GM21360 (cell line): ENCODE data around the gene GALM.
"Not testable (repeated sequence)": the region's sequence is repeated elsewhere in the genome, so short reads cannot be mapped to it uniquely, and the experiment has no call there.

Source experiments
- ATAC-seq: cut with Tn5 transposase; IDR thresholded peaks from one replicate; pipeline ENCODE4 v1.9.1; 2021; ENCODE audit warnings: mild to moderate bottlenecking, moderate library complexity; ENCODE audit not compliant: unreplicated experiment

The GALM gene

GRCh38 chr2:38676681-38677080, 10.8 kb downstream of the GALM start:
- ATAC-seq = no peak

- not testable (repeated sequence) for ATAC-seq
These were observed 15.0 kb downstream of the GALM start for GRCh38 chr2:38680868-38681267.

- ATAC-seq = no peak
These were observed 16.2 kb downstream of the GALM start for GRCh38 chr2:38682008-38682575.

GRCh38 chr2:38682620-38683019, 16.7 kb downstream of the GALM start:
- not testable (repeated sequence) for ATAC-seq

GRCh38 chr2:38683766-38684165, 17.9 kb downstream of the GALM start:
- no peak for ATAC-seq

- no peak for ATAC-seq
These were observed 19.3 kb downstream of the GALM start for GRCh38 chr2:38685116-38685735.

GRCh38 chr2:38690499-38691420, 24.8 kb downstream of the GALM start:
- no peak for ATAC-seq

GRCh38 chr2:38691994-38692393, 26.1 kb downstream of the GALM start:
- no peak for ATAC-seq

GRCh38 chr2:38692636-38693318, 26.9 kb downstream of the GALM start:
- ATAC-seq = no peak

- ATAC-seq = no peak
These were observed 31.4 kb downstream of the GALM start for GRCh38 chr2:38697116-38697840.

GRCh38 chr2:38698467-38699003, 32.6 kb downstream of the GALM start:
- ATAC-seq = no peak

GRCh38 chr2:38700113-38700785, 34.3 kb downstream of the GALM start:
- ATAC-seq = no peak

- no peak for ATAC-seq
These were observed 35.1 kb downstream of the GALM start for GRCh38 chr2:38700881-38701458.

- ATAC-seq = no peak
These were observed 35.6 kb downstream of the GALM start for GRCh38 chr2:38701542-38701941.

- ATAC-seq = no peak
These were observed 36.5 kb downstream of the GALM start for GRCh38 chr2:38702413-38702812.

GRCh38 chr2:38703336-38703735, 37.4 kb downstream of the GALM start:
- ATAC-seq = not testable (repeated sequence)

- no peak for ATAC-seq
These were observed 38.8 kb downstream of the GALM start for GRCh38 chr2:38704664-38705063.

- no peak for ATAC-seq
These were observed 41.0 kb downstream of the GALM start for GRCh38 chr2:38706846-38707345.

- ATAC-seq = not testable (repeated sequence)
These were observed 42.6 kb downstream of the GALM start for GRCh38 chr2:38708491-38708890.
